Measurements from ENCODE around the gene DOCK10.

Gene DOCK10

DNA sequence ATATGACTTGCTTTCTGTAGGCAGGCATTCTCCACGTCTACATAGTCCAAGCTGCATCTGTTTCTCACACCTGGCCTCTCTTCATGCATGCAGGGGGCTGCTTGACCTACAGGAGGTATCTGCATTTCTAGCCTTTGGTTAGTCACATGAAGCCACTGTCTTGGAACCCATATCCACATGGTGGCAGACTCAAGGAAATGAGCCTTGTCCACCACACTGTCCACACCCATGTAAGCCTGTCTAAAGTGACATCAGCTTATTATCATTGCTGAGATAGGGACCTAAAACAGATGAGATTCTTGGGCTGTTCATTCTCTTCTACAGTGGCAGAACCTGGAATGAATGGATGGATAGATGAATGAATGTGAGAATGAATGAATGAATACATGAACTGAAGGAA is 160.4 kb downstream of the DOCK10 start:
- no peak for DNase-seq (ENCODE audit: low spot score)

DNA sequence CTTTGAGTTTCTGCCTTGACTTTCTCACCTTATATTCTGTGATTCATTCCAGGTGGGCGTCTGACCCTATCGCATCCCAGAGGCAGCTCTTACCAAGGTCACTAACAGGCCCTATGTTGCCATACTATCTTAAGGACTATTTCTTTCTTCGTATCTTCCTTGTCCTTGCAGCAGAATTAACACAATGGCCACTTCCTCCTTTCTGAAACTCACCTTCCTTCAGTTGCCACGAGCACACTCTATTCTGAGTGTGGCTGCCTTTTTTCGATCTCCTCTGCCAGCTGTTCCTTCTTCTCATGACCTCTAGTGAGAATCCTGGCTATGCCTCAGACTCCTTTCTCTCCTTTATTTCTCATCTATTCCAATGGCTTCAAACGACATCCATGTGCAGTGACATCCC is 165.7 kb downstream of the DOCK10 start:
- DNase-seq (ENCODE audit: low spot score), result no peak

DNA sequence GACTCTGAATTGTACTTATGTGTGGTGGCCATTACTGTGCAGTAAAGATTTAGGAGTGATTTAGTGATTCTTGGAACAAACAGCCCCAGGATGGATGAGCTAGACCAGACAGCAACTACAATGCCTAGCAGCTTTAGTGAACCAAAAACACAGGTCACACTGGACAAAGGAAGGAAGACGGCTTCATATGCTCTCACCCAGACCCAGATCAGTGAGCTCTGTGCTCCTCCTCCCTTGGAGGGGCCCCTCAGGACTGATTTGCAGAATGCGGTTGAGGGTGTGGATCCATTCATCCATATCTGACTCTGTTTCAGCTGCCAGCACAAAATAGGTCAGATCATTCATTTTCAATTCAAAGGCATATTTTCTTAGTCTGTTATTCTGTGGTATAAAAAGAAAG is 166.4 kb downstream of the DOCK10 start:
- DNase-seq (ENCODE audit: low spot score), result no peak

DNA sequence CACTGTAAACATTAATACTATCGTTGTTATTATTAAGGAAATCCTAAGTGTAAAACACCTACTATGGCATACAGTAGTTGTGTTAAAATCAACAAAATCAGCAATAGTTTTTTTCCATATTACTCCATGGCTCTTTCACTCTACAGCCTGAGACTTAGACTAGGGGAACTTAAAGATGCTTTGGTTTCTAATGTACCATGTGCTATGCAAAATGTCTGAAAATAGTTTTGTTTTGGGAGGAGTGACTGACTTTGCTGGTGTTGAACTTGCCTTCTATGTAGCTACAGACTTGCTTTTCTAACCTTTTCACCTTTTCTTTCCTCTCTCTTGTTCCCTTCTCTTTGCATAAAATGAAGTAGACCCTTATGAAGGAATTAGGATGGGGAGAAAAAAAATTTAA is 167.1 kb downstream of the DOCK10 start:
- DNase-seq (ENCODE audit: low spot score), result no peak

DNA sequence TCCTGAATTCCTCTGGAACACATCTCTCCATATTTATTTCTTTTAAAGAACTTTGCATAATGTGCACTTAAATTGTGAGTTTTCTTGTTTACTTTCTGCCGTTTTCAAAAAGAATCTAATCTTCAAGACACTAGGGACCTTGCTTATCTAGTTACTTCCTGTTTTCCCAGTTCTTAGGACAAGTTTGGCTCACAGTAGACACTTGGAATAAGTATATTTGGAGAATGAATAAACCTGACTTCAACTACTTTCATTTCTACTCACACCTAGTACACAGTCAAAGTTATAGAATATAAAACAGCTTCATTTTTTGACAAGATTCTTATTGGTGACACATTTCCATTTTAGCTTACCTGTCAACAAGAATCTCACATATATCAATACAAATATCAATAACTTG is 170.5 kb downstream of the DOCK10 start:
- no peak for DNase-seq (ENCODE audit: low spot score)

DNA sequence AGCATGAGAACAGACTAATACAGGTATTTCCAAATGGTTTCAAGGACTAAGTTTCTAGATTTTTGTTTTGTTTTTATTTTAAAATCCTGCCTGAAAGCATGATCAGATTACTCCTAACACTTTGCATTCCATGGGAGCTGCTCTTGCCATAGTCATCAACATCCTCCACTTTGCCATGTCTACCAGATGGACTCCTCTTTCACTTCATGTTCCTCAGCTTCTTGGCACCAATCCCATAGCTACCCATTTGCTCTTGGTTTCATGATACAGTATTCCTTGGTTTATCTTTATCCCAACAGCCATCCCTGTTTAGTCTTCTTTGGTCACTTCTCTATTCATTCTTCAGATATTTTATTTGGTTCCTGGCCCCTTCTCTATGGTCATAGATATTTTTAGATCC is 171.9 kb downstream of the DOCK10 start:
- DNase-seq (ENCODE audit: low spot score), result no peak

DNA sequence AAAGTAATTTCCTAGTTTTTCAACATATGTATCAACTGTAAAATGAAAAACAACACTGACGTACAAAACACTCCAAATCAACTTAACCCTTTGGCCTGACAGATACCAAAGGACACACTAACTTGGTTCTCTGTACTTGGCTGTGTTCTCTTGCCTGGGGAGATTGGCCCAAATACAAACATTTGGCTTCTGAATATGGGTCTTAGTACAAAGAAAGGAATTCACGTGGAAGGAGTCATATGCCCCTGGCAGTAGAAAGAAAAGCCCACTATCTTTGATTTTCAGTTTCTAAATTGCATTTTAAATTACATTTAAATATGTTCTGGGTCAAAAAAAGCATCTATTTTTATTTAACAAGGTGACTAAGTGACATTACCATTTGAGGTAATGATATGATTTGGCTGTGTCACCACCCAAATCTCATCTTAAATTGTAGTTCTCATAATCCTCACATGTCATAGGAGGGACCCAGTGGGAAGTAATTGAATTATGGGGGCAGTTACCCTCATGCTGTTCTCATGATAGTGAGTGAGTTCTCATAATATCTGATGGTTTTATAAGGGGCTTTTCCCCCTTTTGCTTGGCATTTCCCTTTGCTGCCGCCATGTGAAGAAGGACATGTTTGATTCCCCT is 172.6 kb downstream of the DOCK10 start:
- DNase-seq (ENCODE audit: low spot score), result no peak

DNA sequence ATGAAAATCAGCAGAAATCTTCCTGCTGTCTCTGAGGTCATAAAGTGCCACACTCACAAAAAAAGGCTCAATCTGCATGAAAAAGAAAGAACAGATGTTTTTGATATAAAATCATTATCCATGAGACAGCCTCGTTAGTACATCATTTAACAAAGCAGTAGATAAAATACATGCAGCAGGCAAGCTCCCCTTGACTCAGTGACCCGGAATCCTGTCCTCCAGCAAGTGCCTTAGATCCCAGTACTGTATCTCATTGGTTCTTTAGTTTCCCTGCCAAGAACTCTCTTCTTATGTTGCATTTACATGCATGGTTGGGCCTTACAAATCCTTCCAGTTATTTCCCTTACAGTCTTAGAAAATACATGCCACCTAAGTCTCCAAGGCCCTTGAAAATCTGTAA is 177.3 kb downstream of the DOCK10 start:
- DNase-seq (ENCODE audit: low spot score), result no peak

DNA sequence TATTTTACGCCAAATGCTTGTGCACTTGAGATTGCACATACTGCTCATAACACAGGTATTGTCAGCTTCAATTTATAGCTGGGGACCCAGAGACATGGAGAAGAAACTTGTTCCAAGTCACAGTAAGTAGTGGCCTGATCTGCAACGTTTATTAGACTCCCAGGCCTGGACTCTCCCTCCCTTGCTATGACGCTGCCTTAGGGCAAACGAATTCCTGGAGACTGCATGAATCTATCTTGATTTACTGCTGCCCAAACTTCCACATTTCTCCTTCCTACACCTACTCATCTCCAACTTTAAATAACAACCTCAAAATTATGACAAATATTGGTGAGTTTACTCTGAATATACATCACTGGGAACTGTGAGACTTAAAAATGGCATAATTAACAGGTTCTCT is 181.0 kb downstream of the DOCK10 start:
- DNase-seq (ENCODE audit: low spot score), result no peak

DNA sequence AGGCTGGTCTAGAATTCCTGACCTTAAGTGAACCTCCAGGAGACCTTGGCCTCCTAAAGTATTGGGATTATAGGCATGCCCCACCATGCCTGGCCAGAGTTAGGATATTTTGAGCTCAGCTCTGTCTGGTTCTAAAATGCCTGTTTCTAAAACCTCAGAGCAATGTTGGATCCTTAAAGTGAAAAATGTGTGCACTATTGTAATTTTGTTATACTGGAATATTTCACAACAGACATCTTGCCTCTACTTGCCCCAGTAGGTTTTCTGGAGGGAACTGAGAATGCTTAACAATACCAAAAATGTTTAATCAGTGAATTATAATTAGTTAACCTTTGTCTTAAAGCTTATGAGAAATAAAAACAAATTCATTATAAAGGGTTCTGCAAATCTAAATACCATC is 181.5 kb downstream of the DOCK10 start:
- no peak for DNase-seq (ENCODE audit: low spot score)

DNA sequence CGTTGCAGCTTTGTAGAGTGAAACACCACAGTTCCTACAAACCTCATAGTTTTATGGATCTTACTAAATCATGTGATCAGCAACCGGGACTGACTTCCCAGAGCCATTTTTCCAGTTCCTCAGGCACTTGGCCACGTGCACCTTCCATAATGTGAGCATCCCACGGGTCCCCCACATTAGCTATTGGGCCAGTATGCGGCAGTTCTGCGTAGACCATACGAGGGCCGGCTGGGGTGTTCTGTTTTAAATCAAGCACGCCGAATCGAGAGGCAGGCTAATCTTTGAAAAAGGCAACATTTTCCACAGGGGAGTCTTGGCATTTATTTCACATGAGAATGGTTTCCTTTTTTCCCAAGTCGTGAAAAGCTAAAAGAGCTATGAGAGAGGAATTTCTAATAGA is 190.5 kb downstream of the DOCK10 start:
- no peak for DNase-seq (ENCODE audit: low spot score)

DNA sequence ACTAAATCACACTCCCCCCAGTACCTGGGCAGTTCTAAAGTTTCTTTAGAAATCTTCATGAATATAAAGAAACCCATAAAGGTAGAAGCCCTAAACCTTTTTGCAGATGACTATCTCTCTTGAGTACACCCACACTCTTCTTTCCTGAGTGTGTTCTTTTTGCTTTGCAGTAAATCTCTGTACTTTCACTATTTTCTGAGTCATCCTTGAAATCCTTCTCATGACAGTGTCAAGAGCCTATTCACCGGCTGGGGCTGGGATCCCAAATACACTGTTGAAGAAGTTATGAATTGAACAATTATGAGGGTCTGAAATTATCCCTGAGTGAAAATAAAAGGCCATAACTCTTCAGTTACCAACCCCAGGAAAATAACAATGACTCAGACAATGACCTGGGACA is 192.2 kb downstream of the DOCK10 start:
- no peak for DNase-seq (ENCODE audit: low spot score)

DNA sequence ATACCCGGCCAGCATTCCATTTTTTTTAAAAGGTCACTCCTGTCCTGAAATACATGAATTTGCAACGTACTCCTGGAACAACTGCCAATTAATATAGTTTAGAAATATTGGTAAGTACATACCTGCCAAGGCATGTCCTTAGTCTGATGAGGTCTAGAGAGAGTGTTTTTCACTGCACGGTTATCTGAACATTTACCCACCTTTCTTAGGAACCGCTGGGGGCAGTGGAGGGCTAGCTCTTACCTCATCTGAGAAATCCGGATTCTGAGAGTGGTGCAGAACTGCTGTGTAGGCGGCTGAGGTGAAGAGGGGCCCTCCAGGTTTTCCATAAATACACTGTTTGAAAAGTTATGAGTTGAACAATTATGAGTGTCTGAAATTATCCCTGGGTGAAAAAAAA is 193.0 kb downstream of the DOCK10 start:
- no peak for DNase-seq (ENCODE audit: low spot score)

DNA sequence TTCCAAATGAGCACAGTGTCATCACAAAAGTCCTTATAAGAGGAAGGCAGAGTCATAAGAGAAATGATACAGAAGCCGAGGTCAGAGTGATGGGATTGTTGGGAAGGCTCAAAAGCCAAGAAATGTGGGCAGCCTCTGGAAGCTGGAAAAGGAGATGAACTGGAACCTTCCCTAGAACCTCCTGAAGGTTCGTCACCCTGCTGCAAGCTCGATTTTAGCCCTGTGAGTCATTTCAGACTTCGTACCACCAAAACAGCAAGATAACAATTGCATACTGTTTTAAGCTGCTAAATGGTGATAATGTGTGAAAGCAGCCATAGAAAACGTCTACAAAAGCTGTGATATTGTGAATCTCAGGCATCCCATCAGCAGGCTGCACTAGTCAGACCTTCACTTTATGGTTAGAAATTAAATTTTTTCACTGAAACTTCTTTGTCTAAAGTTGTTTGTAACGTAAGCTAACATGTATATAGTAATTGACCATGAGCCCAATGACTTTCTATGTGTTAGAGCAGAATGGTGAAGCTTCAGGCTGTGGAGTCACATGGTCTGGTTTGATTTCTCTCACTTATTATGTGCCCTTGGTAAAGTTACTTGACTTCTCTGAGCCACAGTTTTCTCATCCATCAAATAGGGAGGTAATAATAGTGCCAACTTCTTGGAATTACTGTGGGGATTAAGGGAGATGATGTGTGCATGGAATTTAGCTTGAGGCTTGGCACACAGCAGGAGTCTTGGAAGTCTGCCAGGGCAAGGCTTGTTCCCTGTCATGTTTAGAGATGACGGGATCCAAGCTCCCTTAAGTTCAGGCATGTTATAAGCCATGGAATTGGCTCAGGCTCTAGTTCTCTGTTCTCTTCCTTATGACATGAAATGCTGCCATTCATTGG is 194.1 kb downstream of the DOCK10 start:
- no peak for DNase-seq (ENCODE audit: low spot score)

DNA sequence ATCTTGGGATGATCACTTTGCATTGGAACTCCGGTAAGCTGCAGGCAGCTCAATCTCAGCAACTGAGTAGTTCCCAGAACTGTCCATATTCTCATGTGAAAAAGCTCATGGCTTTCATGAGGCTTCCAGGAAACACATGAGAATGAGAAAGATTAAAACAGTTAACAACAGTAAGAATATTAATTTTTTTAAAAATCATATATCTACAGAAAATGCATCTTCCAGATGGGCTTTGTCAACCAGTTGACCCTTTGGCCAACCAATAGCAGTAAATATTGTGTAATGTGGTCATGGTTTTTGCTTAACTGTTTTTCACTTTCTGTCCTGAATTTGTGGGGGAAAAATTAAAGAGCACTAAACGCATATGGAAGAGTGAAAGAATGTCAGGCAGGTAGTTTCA is 194.9 kb downstream of the DOCK10 start:
- DNase-seq (ENCODE audit: low spot score), result no peak

DNA sequence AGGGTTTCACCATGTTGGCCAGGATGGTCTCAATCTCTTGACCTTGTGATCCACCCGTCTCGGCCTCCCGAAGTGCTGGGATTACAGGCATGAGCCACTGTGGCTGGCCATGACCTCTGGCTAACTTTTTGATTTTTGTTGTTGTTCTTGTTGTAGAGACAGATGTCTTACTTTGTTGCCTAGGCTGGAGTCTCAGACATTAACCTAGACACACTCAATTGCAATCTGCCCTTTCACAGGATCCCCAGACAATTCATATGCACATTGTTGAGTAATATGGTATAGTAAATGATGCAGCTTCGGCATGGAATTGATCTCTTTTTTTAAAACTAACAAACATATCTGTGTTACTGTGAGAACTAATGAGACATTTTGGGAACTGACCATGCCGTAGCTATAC is 195.6 kb downstream of the DOCK10 start:
- DNase-seq (ENCODE audit: low spot score), result no peak

DNA sequence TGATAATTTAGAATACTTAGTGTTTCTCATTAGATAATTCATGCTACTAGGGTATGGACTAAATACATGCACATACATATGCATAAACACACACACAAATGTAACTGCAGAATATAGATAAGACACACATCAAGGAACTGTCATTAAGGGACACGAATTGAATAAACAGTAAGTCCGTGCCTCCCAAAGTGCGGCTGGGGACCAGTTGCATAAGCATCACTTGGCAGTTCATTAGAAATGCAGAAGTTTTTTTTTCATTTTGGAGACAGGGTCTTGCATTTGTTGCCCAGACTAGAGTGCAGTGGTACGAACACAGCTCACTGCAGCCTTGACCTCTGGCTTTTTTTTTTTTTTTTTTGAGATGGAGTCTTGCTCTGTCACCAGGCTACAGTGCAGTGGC is 196.1 kb downstream of the DOCK10 start:
- DNase-seq (ENCODE audit: low spot score), result no peak

DNA sequence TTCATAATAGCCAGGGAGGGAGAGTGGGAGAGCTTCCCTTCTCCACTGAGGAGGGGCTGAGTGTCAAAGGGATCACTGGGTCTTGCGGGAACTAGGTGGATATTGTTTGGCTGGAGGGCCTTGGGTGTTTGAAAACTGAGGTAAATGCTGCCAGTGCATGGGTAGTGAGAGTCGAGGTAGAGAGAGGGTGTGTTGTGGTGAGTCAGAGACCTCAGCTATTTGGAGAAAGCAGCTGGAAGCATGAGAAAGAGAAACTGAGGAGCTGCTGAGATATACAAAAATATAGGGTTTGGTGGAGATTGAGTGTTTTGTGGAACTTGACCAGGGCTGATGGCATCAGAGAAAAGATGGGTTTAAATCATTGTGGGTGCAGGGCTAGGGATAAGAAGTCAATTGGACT is 199.1 kb downstream of the DOCK10 start:
- no peak for DNase-seq (ENCODE audit: low spot score)

DNA sequence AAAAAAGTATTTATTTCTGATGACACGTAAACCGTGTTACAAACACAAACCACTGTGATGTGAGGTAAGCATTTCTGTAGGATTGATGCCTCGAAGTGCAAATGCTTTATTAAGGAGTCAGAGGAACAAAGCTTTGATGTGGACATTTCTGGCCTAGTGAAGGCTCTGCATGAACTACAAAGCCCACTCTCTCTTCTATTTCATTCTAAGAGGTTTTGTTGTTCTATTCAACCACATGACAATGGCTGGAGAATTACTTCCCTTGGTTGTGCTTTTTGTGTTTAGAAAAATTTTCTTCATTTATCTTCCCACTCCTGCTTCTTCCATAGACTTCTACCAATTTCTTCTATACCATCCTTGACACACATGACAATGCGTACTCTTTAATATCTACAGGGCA is 200.4 kb downstream of the DOCK10 start:
- no peak for DNase-seq (ENCODE audit: low spot score)

DNA sequence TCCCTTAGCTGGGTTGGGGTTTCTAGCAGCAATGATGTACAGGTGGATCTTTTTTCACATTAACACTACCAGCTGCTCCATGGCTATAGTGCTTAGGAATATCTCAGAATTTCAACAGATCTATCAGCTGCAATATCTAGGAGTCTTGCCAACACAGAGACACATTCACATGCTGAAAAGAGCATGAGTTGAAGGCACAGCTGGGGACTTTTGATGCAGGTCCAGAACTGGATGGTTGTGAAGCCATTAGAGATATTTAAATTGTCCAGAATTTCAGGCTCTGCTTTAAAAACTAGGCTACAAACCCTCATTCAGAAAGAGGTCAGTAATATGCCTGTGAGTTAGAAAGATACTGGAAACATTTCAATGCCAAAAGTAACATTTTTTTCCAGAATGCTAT is 203.9 kb downstream of the DOCK10 start:
- DNase-seq (ENCODE audit: low spot score), result no peak

DNA sequence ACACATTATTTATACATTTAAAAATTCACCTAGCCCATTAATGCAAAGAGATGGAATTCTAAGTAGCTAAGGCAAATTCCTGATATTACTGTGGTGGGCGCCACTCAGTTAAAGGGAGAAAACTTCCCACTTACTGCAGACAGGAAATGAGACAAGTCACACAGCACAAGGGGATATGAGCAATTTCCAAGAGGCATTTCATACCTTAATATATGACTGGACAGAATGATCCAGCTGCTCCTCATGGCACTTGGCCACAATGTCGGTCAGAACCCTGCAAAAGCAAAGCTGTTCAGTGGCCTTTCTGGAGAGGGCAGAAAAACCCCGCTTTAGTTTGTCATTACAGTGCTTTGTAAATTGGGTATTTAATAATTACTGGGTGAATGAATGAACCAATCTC is 204.7 kb downstream of the DOCK10 start:
- no peak for DNase-seq (ENCODE audit: low spot score)

DNA sequence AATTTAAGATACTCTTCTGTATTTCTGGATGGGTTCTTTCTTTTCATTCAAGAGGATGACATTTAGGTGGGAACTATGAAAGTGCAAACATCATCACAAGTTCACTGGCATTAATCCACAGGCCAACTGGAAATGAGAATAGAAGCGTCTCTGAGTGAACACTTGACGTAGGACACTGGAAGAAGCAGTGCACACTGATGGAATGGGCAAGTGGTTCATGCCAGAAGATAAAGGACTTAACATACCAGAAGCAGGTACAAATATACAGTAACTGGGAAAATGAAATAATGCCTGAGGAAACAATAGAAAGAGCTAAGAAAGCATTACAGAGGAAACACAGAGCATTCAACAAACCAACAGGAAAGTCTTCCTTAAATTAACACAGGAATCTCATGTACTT is 205.2 kb downstream of the DOCK10 start:
- no peak for DNase-seq (ENCODE audit: low spot score)

DNA sequence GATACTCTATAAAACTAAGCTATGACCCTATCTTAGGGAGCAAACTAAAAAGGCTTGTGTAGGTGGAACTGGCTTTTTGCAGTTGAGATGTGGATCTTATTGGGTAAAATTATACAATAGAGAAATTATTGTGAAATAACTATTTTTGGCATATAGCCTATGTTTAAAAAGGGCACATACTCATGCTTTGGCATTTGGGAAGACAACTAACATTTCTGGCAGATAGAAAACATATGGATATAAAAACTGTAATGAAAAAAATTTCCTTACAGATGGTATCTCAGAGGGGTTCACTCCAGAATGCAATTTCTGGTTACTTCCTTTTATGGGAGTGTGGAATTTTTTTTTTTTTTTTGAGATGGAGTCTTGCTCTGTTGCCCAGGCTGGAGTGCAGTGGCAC is 206.0 kb downstream of the DOCK10 start:
- no peak for DNase-seq (ENCODE audit: low spot score)

DNA sequence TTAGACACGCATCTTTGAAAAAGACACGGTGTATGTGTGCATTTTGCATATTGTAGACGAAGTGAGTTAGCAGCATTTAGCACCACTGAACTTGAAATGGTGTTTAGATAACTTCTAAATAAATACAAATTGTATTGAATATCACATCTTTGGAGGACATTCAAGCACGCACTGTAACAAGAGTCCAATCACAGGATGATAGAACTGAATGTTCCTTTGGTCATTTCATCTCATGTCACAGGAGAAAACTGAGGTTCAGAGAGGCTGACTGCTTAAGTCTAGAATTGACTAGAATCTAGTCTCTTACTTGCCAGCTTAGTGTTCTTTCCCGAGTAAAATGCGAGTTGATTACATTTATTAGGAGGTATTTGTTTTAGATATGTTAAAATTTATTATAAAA is 206.9 kb downstream of the DOCK10 start:
- no peak for DNase-seq (ENCODE audit: low spot score)
